Measurements from ENCODE around the gene ZBTB42.

Gene ZBTB42

GRCh38 chr14:104783484-104784217, 17.2 kb upstream of the ZBTB42 start:
- peaks cover 67% of the 10 kb centered on the region for H3K4me1 Mint-ChIP-seq (ENCODE audit: low read depth)
- H3K27ac Mint-ChIP-seq = peak overlapping the region; percentile 42
- no peaks in the 10 kb centered on the region for H3K9me3 Mint-ChIP-seq
- H3K36me3 Mint-ChIP-seq (ENCODE audit: low read depth) = peaks cover 86% of the 10 kb centered on the region
- intact Hi-C loops (cut with micrococcal nuclease) = no loop called here
- no peaks in the 10 kb centered on the region for H3K27me3 Mint-ChIP-seq
- H3K4me3 Mint-ChIP-seq = no peak overlapping the region

- H3K9me3 Mint-ChIP-seq = no peaks in the 10 kb centered on the region
- H3K4me1 Mint-ChIP-seq (ENCODE audit: low read depth) = peaks cover 73% of the 10 kb centered on the region
- no peak overlapping the region for H3K27ac Mint-ChIP-seq
- no peak overlapping the region for H3K4me3 Mint-ChIP-seq
- H3K36me3 Mint-ChIP-seq (ENCODE audit: low read depth) = peaks cover 86% of the 10 kb centered on the region
- intact Hi-C loops (cut with micrococcal nuclease) = no loop called here
- no peaks in the 10 kb centered on the region for H3K27me3 Mint-ChIP-seq
These were observed 16.7 kb upstream of the ZBTB42 start for GRCh38 chr14:104784218-104784568.

- H3K27ac Mint-ChIP-seq = peak overlapping the region; percentile 91
- no peaks in the 10 kb centered on the region for H3K27me3 Mint-ChIP-seq
These were observed 15.8 kb upstream of the ZBTB42 start for GRCh38 chr14:104784846-104785707.

GRCh38 chr14:104785708-104786080, 15.2 kb upstream of the ZBTB42 start:
- Mint-ChIP-seq H3K27me3 (no peaks in the 10 kb centered on the region), H3K36me3 (ENCODE audit: low read depth) (peaks cover 87% of the 10 kb centered on the region), H3K9me3 (no peaks in the 10 kb centered on the region), H3K4me1 (ENCODE audit: low read depth) (peaks cover 88% of the 10 kb centered on the region), H3K27ac (peak overlapping the region; percentile 91), H3K4me3 (peak overlapping the region; percentile 64)
- intact Hi-C loops (cut with micrococcal nuclease) = loop anchor here (2.0 to 5.0 kb wide), 2 partner anchors 33 to 42 kb away; partner anchors contain the start of gene SIVA1

More at GRCh38 chr14:104784846-104785707, 15.8 kb upstream of the ZBTB42 start:
- Mint-ChIP-seq H3K4me3 (no peak overlapping the region), H3K36me3 (ENCODE audit: low read depth) (peaks cover 87% of the 10 kb centered on the region), H3K9me3 (no peaks in the 10 kb centered on the region), H3K4me1 (ENCODE audit: low read depth) (peaks cover 82% of the 10 kb centered on the region)
- intact Hi-C loops (cut with micrococcal nuclease) = loop anchor here (5.0 kb wide), 1 partner anchor 42 kb away; no protein-coding TSS in a partner anchor

- peak overlapping the region; percentile 64 for H3K4me3 Mint-ChIP-seq
- peaks cover 92% of the 10 kb centered on the region for H3K4me1 Mint-ChIP-seq (ENCODE audit: low read depth)
- H3K27ac Mint-ChIP-seq = peak overlapping the region; percentile 91
- peaks cover 87% of the 10 kb centered on the region for H3K36me3 Mint-ChIP-seq (ENCODE audit: low read depth)
- H3K9me3 Mint-ChIP-seq = no peaks in the 10 kb centered on the region
- H3K27me3 Mint-ChIP-seq = no peaks in the 10 kb centered on the region
- intact Hi-C loops (cut with micrococcal nuclease) = loop anchor here (2.0 to 5.0 kb wide), 2 partner anchors 33 to 41 kb away; partner anchors contain the start of gene SIVA1
These were observed 14.8 kb upstream of the ZBTB42 start for GRCh38 chr14:104786091-104786586.

- H3K4me1 Mint-ChIP-seq (ENCODE audit: low read depth) = peaks cover 97% of the 10 kb centered on the region
- H3K27ac Mint-ChIP-seq = peak overlapping the region; percentile 91
- intact Hi-C loops (cut with micrococcal nuclease) = loop anchor here (2.0 to 5.0 kb wide), 2 partner anchors 34 to 40 kb away; partner anchors contain the start of gene SIVA1
- H3K9me3 Mint-ChIP-seq = no peaks in the 10 kb centered on the region
- no peaks in the 10 kb centered on the region for H3K27me3 Mint-ChIP-seq
- H3K4me3 Mint-ChIP-seq = peak overlapping the region; percentile 64
- H3K36me3 Mint-ChIP-seq (ENCODE audit: low read depth) = peaks cover 87% of the 10 kb centered on the region
These were observed 13.9 kb upstream of the ZBTB42 start for GRCh38 chr14:104786726-104787675.

GRCh38 chr14:104787736-104788135, 13.2 kb upstream of the ZBTB42 start:
- Mint-ChIP-seq H3K9me3 (no peaks in the 10 kb centered on the region), H3K36me3 (ENCODE audit: low read depth) (peaks cover 87% of the 10 kb centered on the region), H3K4me1 (ENCODE audit: low read depth) (peaks cover 100% of the 10 kb centered on the region), H3K27me3 (no peaks in the 10 kb centered on the region), H3K27ac (peak overlapping the region; percentile 91), H3K4me3 (peak overlapping the region; percentile 64)
- intact Hi-C loops (cut with micrococcal nuclease) = loop anchor here (2.0 to 5.0 kb wide), 2 partner anchors 35 to 40 kb away; partner anchors contain the start of gene SIVA1

- H3K27me3 Mint-ChIP-seq = no peaks in the 10 kb centered on the region
- no peaks in the 10 kb centered on the region for H3K9me3 Mint-ChIP-seq
- peaks cover 100% of the 10 kb centered on the region for H3K4me1 Mint-ChIP-seq (ENCODE audit: low read depth)
- intact Hi-C loops (cut with micrococcal nuclease) = loop anchor here (5.0 kb wide), 1 partner anchor 39 kb away; no protein-coding TSS in a partner anchor
- peaks cover 87% of the 10 kb centered on the region for H3K36me3 Mint-ChIP-seq (ENCODE audit: low read depth)
- H3K4me3 Mint-ChIP-seq = peak overlapping the region; percentile 64
- H3K27ac Mint-ChIP-seq = peak overlapping the region; percentile 91
These were observed 12.6 kb upstream of the ZBTB42 start for GRCh38 chr14:104788161-104788818.

GRCh38 chr14:104788873-104789663, 11.8 kb upstream of the ZBTB42 start:
- H3K27me3 Mint-ChIP-seq = no peaks in the 10 kb centered on the region
- intact Hi-C loops (cut with micrococcal nuclease) = loop anchor here (5.0 kb wide), 1 partner anchor 38 kb away; no protein-coding TSS in a partner anchor
- H3K9me3 Mint-ChIP-seq = no peaks in the 10 kb centered on the region
- H3K4me1 Mint-ChIP-seq (ENCODE audit: low read depth) = peaks cover 100% of the 10 kb centered on the region
- H3K4me3 Mint-ChIP-seq = peak overlapping the region; percentile 9
- H3K36me3 Mint-ChIP-seq (ENCODE audit: low read depth) = peaks cover 87% of the 10 kb centered on the region
- peak overlapping the region; percentile 91 for H3K27ac Mint-ChIP-seq

GRCh38 chr14:104789752-104790743, 10.9 kb upstream of the ZBTB42 start:
- H3K4me3 Mint-ChIP-seq = no peak overlapping the region
- peak overlapping the region; percentile 91 for H3K27ac Mint-ChIP-seq
- no peaks in the 10 kb centered on the region for H3K27me3 Mint-ChIP-seq
- intact Hi-C loops (cut with micrococcal nuclease) = loop anchor here (5.0 kb wide), 1 partner anchor 37 kb away; no protein-coding TSS in a partner anchor
- H3K36me3 Mint-ChIP-seq (ENCODE audit: low read depth) = peaks cover 84% of the 10 kb centered on the region
- H3K9me3 Mint-ChIP-seq = no peaks in the 10 kb centered on the region
- H3K4me1 Mint-ChIP-seq (ENCODE audit: low read depth) = peaks cover 96% of the 10 kb centered on the region

- Mint-ChIP-seq H3K36me3 (ENCODE audit: low read depth) (peaks cover 70% of the 10 kb centered on the region), H3K27ac (peak overlapping the region; percentile 57), H3K4me3 (no peak overlapping the region), H3K27me3 (no peaks in the 10 kb centered on the region), H3K4me1 (ENCODE audit: low read depth) (peaks cover 89% of the 10 kb centered on the region), H3K9me3 (no peaks in the 10 kb centered on the region)
- intact Hi-C loops (cut with micrococcal nuclease) = no loop called here
These were observed 9.5 kb upstream of the ZBTB42 start for GRCh38 chr14:104791425-104791824.

Data from dendritic cell treated with granulocyte-macrophage colony-stimulating factor and Interleukin-4, amounts not matched to agents 40 ng/mL and 50 ng/mL, for 4 days (primary cell).